NAMALWA (cell line): ENCODE measurements around the gene NKX1-1.
A peak's percentile ranks its signal among the peaks of the same experiment; 100 is the strongest.
"Not testable (repeated sequence)": the region's sequence is repeated elsewhere in the genome, so short reads cannot be mapped to it uniquely, and the experiment has no call there.

Experiments
- DNase-seq: peaks from one replicate; pipeline ENCODE4 v3.0.0-alpha.2; 2015; ENCODE audit warnings: low spot score

Gene NKX1-1

GRCh38 chr4:1373892-1374705, 32.1 kb downstream of the NKX1-1 start:
- no peak for DNase-seq

GRCh38 chr4:1372576-1372975, 33.7 kb downstream of the NKX1-1 start:
- DNase-seq: not testable (repeated sequence)

DNA sequence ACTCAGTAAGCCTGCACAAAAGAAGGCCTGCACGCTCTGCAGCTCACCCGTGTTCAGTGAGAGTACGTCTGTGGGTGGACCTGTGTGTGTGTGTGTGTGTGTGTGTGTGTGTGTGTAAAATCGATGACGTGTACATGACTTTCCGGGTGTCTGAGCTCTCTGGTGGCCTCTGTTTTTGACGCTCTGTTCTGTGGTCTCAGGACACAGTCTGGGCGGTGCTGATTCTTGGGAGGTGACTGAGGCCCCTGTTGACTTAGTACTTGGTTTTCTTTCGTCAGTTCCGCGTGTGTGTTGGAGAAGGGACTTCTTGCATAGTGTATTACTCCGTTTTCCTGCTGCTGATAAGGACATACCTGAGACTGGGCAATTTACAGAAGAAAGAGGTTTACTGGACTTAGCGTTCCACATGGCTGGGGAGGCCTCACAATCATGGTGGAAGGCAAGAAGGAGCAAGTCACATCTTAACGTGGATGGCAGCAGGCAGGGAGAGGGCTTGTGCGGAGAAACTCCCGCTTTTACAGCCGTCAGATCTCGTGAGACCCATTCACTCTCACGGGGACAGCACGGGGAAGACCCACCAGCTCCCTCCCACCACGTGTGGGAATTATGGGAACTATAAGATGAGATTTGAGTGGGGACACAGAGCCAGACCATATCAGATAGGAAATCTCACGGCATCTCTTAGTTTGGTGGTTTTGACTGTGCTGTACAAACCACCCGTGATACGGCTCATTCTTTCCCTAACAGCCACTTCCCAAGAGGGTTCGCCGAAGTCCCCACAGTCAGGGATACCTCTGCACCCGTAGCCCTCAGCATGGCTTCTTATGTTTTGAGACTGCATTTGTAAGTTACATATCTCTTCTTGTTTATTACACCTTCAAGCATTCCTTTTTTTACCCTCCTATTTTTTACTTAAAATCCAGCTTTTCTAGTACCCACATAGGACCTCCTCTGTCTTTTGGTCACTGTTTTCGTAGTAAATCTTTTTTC, 34.8 kb downstream of the NKX1-1 start:
- DNase-seq: no peak

DNA sequence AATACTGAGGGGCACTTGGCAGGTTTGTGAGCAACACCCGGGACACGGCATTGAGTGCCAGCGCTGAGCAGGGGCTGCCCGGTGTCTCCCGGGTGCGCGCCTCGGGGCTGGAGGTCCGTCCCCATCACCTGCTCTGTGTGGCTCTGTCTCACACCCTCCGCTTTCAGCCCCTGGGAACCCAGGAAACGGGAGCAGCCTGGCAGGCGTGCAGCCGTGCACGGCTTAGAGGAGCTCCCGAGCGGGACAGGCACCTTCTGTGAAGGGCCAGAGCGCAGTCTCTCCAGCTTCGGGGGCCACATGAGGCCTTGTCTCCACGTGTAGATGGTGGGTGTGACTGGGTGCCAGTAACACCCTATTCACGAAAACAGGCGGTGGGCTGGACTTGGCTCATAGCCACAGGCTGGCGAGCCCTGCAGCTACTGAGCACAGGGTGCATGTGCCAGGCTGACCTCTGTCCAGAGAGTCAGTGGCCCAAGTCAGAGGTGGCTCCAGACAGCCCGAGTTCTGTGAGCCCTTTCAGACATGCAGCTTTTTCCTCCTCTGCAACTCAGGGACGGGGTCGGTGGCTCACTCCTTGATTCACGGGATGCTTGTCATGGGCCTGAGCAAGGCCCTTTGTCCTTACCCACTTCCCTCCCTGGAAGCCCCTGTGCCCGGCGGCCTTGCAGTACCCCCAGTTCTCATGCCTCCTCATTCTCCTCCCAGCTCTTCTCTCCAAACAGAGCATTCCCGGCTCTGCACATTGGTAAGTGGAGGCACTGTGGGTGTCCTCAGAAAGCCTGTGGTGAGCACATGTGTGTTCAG, 35.7 kb downstream of the NKX1-1 start:
- DNase-seq: no peak

DNA sequence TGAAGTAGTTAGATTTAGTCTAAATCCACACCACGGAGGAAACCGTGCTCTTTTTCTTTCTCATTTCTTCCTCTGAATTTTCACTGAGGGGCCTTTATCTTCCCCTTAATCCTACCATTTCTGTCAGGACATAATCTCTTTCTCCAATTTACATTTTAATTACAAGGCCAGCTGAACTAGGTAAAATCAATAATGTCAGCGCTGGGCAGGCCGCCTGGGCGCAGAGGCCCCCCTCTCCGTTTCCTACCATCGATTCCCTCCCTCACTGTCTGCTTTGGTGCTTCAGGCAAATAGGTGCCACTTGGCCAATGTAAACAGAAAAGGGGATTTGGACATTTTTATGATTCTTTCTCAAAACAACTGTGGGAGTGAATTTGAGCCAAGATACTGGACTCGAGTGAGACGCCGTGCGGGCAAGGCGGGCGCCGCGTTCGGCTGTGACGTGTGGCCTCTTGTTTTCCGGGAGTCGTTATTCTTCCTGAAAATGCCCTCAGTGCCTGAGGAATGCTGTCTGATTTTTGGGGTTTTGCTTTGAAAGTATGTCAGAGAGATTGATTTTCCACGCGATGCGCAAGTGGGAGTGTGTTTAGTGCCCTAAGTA, 36.7 kb downstream of the NKX1-1 start:
- DNase-seq: no peak

GRCh38 chr4:1369091-1369450, 37.2 kb downstream of the NKX1-1 start:
- no peak for DNase-seq

DNA sequence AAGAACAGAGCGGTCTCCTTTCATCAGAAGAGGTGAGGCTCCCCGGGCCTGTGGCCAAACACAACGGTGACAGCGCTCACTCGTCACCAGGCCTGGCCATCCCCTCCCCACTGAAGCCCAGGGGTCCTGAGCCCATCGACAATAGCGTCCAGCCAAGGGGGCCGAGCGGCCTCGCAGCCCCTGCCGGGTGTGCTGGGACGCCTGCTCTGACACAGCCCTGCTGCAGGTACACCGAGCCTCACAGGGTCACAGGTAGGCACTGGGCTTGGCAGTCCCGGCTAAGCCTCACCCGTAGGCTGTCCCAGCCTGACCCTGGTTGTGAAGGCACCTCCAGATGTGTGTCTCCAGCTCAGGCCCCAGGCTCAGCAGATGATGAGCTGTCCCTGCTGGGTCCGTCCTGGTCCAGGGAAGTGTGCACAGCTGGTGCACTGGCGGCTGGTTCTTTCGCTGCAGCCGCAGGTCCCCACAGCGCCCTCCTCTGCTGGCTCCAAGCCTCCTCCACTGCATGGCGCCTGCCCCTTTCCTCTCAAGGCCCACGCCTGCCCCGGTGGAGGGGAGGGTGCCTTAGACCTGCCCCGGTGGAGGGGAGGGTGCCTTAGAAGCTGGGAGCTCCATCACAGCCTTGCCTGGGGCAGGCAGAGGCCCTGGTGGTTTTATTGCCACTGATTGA, 37.7 kb downstream of the NKX1-1 start:
- DNase-seq: no peak

GRCh38 chr4:1367936-1368289, 38.3 kb downstream of the NKX1-1 start:
- DNase-seq: no peak

DNA sequence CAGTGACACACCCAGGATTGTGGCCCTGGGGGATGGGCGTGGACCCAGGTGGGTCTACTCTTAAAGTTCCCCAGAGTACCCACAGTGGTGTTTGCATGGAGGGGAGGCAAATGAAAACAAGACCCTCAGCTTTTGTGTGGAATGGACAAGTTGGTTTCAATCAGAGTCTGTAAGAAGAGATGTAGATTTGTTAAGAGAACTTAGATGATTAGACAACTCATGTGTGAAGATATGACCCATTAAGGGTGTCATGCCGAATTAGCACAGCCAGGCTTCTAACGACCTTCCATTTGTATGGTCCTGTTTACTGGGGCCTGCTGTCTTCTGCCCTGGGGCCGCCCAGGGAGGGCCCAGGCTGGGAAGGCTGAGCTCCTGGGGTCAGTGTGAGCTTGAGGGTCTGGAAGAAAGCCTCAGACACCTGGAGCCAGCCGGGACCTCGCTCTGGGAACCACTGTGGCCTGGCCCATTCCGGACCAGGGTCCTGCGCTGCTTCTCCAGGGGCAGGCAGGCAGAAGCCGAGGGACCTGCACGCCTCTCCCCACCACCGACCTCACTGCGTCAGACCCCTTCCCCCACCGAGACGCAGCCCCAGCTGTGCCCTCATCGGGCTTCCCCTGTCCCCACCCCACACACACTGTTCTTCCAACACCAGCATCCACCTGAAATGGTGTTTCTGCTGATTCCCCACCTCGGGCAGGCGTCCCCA, 38.9 kb downstream of the NKX1-1 start:
- no peak for DNase-seq

DNA sequence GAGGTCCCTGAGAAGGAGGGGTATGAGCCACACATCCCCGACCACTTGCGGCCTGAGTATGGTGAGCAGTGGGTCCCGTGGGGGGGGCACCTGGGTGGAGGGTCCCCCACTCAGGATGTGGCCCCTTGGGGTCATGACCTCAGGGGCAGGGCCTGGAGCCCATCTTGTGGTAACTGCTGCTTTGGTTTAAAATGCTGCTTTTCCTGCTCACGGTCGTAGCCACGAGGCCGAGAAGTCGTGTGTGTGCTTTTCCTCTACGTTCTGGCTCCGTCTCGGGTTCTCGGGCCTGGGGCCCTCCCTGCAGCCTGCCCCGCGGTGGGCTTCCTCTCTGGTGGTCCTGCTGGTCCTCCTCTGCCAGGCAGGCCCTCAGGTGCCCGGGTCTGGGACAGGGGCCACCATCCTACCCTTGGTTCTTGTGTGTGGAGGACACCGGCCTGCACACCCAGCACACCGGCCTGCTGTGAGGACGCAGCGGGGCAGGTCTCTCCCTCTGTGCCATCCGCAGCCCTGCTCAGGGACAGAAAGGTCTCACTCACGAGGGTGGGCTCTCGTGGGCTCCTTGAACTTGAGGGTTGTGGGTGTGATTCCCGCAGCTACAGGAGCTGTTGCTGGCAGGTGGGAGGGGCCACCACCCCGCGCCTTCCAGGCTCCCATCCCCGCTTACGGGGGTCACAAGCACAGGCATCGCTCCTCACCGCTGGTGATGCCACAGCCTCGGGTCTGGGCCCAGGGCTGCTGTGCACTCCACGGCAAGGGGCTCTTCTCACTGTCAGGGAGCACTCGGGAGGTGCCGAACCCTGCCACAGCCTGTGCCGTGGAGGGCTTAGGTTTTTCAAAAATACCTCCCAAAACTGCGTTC, 39.6 kb downstream of the NKX1-1 start:
- no peak for DNase-seq

GRCh38 chr4:1365271-1366178, 40.7 kb downstream of the NKX1-1 start:
- peak; percentile 11 for DNase-seq

GRCh38 chr4:1364748-1365147, 41.5 kb downstream of the NKX1-1 start:
- DNase-seq: no peak

DNA sequence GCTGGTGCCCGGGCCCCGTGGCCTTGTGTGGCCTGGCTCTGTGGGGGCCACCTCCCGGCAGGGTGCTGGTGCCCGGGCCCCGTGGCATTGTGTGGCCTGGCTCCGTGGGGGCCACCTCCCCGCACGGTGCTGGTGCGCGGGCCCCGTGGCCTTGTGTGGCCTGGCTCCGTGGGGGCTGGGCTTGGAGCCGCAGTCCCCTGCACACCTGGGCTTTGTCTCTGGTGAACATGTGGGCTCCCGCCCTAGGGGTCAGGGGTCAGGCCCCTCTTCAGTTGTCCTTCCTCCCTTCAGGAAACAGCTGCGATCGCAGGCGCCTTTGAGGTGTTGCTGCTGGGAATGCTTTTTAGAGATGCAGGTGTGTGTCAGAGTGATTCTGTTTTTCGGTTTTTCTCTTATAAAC, 42.0 kb downstream of the NKX1-1 start:
- DNase-seq: no peak

GRCh38 chr4:1363513-1363912, 42.7 kb downstream of the NKX1-1 start:
- no peak for DNase-seq

DNA sequence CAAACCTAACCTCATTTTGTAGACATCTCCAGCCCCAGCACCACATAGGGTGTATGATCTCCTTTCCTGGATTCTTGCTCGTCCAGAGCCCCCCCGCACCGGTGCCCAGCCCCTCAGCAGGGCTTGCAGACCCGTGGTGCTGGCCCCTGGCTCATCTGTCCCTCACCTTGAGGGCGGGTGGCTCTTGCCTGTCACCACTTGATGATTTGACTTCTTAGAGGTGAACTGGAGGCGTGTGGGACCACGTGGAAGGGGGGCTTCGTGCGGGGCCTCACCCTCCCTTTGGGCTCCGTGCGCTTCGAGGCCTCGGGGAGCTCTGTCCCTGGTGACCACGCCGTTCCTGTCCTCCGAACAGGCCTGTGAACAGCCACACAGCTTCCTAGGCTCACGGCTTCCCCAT, 43.7 kb downstream of the NKX1-1 start:
- no peak for DNase-seq

DNA sequence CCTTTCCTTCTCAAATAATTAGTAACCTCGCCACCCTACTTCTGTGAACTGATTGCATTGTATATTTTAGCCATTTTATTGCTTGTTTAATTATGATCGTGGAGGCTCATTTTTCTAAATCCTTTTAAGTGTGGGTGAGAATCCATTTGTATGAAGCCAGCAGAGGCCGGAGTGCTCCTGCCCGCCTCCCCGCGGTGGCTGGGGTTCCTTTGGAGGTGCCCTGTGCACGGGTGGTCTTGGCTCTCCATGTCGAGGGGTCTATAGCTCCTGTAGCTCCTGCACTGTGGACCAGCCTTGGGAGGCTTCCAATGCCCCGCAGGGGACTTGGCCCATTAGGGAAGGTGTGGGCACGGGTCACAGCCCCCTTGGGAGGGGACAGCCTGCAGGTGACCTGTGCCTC, 44.2 kb downstream of the NKX1-1 start:
- DNase-seq: no peak

GRCh38 chr4:1361431-1361830, 44.8 kb downstream of the NKX1-1 start:
- DNase-seq: no peak

GRCh38 chr4:1360423-1361283, 45.6 kb downstream of the NKX1-1 start:
- DNase-seq: no peak
